ENCODE results near the gene FANCI. TPM values are rescaled to one million over a fixed set of nuclear protein-coding genes. Genes with fewer than 3 reads are reported as not detected.

Gene FANCI
- total RNA-seq, 1 experiment from 2014 or later, result 112 TPM

DNA sequence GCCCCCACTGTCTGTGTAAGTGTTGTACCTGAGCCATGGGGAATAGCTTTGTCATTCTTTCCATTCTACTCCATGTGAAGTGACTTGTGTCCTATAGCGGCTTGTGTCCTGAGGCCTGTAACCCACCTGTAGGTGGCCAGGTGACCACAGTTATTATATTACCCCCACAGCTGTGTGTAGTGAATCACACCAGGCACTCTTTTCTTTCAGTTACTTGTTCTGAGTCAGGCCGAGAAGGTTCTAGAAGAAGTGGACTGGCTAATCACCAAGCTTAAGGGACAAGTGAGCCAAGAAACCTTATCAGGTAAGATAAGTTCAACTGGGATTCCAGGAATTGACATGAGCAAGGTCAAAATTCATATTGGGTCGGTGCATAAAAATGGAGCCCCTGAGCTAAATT lies 61.6 kb downstream of the FANCI start (continued):
- TF ChIP-seq, protein P1, sequence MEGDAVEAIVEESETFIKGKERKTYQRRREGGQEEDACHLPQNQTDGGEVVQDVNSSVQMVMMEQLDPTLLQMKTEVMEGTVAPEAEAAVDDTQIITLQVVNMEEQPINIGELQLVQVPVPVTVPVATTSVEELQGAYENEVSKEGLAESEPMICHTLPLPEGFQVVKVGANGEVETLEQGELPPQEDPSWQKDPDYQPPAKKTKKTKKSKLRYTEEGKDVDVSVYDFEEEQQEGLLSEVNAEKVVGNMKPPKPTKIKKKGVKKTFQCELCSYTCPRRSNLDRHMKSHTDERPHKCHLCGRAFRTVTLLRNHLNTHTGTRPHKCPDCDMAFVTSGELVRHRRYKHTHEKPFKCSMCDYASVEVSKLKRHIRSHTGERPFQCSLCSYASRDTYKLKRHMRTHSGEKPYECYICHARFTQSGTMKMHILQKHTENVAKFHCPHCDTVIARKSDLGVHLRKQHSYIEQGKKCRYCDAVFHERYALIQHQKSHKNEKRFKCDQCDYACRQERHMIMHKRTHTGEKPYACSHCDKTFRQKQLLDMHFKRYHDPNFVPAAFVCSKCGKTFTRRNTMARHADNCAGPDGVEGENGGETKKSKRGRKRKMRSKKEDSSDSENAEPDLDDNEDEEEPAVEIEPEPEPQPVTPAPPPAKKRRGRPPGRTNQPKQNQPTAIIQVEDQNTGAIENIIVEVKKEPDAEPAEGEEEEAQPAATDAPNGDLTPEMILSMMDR (IDR thresholded peaks at IDR 0.05 in 2 of 3, conservative IDR thresholded peaks at IDR 0.05 in 1 of 3; ENCODE audit: borderline replicate concordance in 1 of 3, insufficient read depth in 1 of 3, low read depth in 2 of 3, low read length in 2 of 3), result no peak
- TF ChIP-seq EZH2 (IDR thresholded peaks at IDR 0.05), result no peak
- no peak for TF ChIP-seq RAD21 (IDR thresholded peaks at IDR 0.05; ENCODE audit: low read depth)
- TF ChIP-seq MAX (IDR thresholded peaks at IDR 0.05), result no peak
- TF ChIP-seq POLR2A (IDR thresholded peaks at IDR 0.05; ENCODE audit: borderline replicate concordance, extremely low read depth, insufficient read depth, insufficient read length), result no peak
- TF ChIP-seq CEBPB (IDR thresholded peaks at IDR 0.05; ENCODE audit: low read depth), result no peak
- TF ChIP-seq POLR2AphosphoS5 (IDR thresholded peaks at IDR 0.05; ENCODE audit: low read depth, low read length), result no peak

GRCh38 chr15:89307046-89307587 lies 63.3 kb downstream of the FANCI start:
- Histone ChIP-seq H3K4me2 (ENCODE audit: low read length) (no peak overlapping the region), H3K9ac (ENCODE audit: low read length) (no peak overlapping the region), H4K20me1 (ENCODE audit: insufficient read depth) (no peaks in the 10 kb centered on the region), H3K27ac (ENCODE audit: low read depth, low read length) (no peak overlapping the region), H3K27me3 (ENCODE audit: insufficient read depth, low read length) (no peaks in the 10 kb centered on the region), H3K9me3 (ENCODE audit: control insufficient read depth in 1 of 2, insufficient read depth in 1 of 2, low read depth in 1 of 2, low read length in 2 of 2) (no peaks in the 10 kb centered on the region), H3K4me1 (ENCODE audit: control insufficient read depth in 1 of 2, insufficient read depth in 2 of 2, low read length in 2 of 2) (no peaks in the 10 kb centered on the region), H3K9me2 (ENCODE audit: insufficient read depth) (no peaks in the 10 kb centered on the region), H3K4me3 (replicated peaks in 1 of 2; ENCODE audit: low read depth in 1 of 2, low read length in 2 of 2) (no peak overlapping the region), H2AFZ (ENCODE audit: low read depth, low read length, poor library complexity, severe bottlenecking) (no peak overlapping the region), H3K79me2 (ENCODE audit: insufficient read depth, low read length) (no peaks in the 10 kb centered on the region), H3K36me3 (ENCODE audit: control insufficient read depth in 1 of 2, insufficient read depth in 2 of 2, low read length in 2 of 2) (peaks cover 34 to 58% of the 10 kb centered on the region in 2 experiments)
- ChIA-PET CTCF (interaction anchor here (1.5 kb wide), 1 partner anchor 100 kb away, joined by 5 read pairs; no protein-coding TSS in a partner anchor), RAD21 (ENCODE audit: low non-redundant PET in 1 of 2, low total read pairs in 2 of 2, uncharacterized antibody in 2 of 2, unreplicated experiment in 2 of 2) (no interaction called here), POLR2A (interaction anchor here (1.5 kb wide), 1 partner anchor 28 kb away, joined by 5 read pairs; the partner anchor contains the start of gene POLG)
- BruUV-seq (replicated peaks), result no TSS peak
- TF ChIP-seq SP1 (IDR thresholded peaks at IDR 0.05; ENCODE audit: low read depth) (no peak), CEBPB (IDR thresholded peaks at IDR 0.05; ENCODE audit: low read depth) (no peak)
- ATAC-seq, result no peak
- intact Hi-C loops (cut with micrococcal nuclease), result no loop called here
- no peak for DNase-seq (ENCODE audit: low read depth, low spot score)
